Gastroesophageal sphincter (tissue), 4 donors: ENCODE measurements around the gene GJA3. TPM values are rescaled to one million over a fixed set of nuclear protein-coding genes. Genes with fewer than 3 reads are reported as not detected.

Experiments used
- ATAC-seq: fragments of 150-250 bp; one replicate; pipeline ENCODE4 v1.9.1; 2016; ENCODE audit warnings: mild to moderate bottlenecking, moderate library complexity
- H3K27ac ChIP-seq, 4 donors: fragments of 200-600 bp; sonication (generic) in 3 of 4; 1 replicate in 3 of 4; 2 replicates in 1 of 4; pipeline ENCODE4 v1.5.1; 2016 to 2019
- H3K27me3 ChIP-seq: fragments of 200-600 bp; sonication (generic); one replicate; pipeline ENCODE4 v1.5.1; 2019
- H3K36me3 ChIP-seq, 2 donors: fragments of 200-600 bp; sonication (generic); one replicate each; pipeline ENCODE4 v1.5.1; 2019; ENCODE audit warnings: control low read depth in 1 of 2
- H3K4me1 ChIP-seq, 3 donors: fragments of 200-600 bp; sonication (generic); 1 replicate in 2 of 3; 2 replicates in 1 of 3; pipeline ENCODE4 v1.5.1; 2016 to 2019; ENCODE audit warnings: control low read depth in 2 of 3
- H3K4me3 ChIP-seq, 2 donors: fragments of 200-600 bp; sonication (generic); one replicate each; pipeline ENCODE4 v1.5.1; 2019; ENCODE audit warnings: mild to moderate bottlenecking in 1 of 2, moderate library complexity in 1 of 2
- H3K9me3 ChIP-seq, 3 donors: fragments of 200-600 bp; sonication (generic); one replicate each; pipeline ENCODE4 v1.5.1; 2017 to 2019; ENCODE audit warnings: control low read depth in 2 of 3
- EP300 ChIP-seq: sonication (generic); formaldehyde crosslinking; IDR thresholded peaks from one replicate; pipeline ENCODE4 v1.6.1; 2017; ENCODE audit warnings: antibody characterized with exemption, mild to moderate bottlenecking
- POLR2A ChIP-seq, 2 donors: fragments of 450-650 bp; IDR thresholded peaks; one replicate each; pipeline ENCODE4 v1.6.1; 2017; ENCODE audit warnings: antibody characterized with exemption in 2 of 2, mild to moderate bottlenecking in 2 of 2, moderate library complexity in 1 of 2
- POLR2AphosphoS5 ChIP-seq: sonication (generic); formaldehyde crosslinking; IDR thresholded peaks from one replicate; pipeline ENCODE4 v1.6.1; 2017; ENCODE audit warnings: antibody characterized with exemption
- WGBS, 2 donors: methylation state at CpG; one replicate each; pipeline ENCODE4 v1.1.5; 2018; ENCODE audit warnings: low coverage in 1 of 2; 5-methylcytosine and 5-hydroxymethylcytosine counted together
- total RNA-seq, 4 donors: library from RNA; depleted of rRNA; stranded (reverse); fragments of >200 nt; gene quantifications; one replicate each; pipeline ENCODE4 v1.1.0, GENCODE V29; 2016
- TF ChIP-seq, protein P1 (sequence below), 4 experiments: fragments of 200-600 bp in 2 of 4; fragments of 450-650 bp in 2 of 4; sonication (generic) in 1 of 4; IDR thresholded peaks; one replicate each; pipeline ENCODE4 v1.5.1; 2017 to 2019; ENCODE audit warnings: antibody characterized with exemption in 4 of 4, mild to moderate bottlenecking in 2 of 4, moderate library complexity in 2 of 4

GJA3 gene
- total RNA-seq, 4 donors from 2014 or later = 0.04 to 0.07 TPM; not detected in 2

DNA sequence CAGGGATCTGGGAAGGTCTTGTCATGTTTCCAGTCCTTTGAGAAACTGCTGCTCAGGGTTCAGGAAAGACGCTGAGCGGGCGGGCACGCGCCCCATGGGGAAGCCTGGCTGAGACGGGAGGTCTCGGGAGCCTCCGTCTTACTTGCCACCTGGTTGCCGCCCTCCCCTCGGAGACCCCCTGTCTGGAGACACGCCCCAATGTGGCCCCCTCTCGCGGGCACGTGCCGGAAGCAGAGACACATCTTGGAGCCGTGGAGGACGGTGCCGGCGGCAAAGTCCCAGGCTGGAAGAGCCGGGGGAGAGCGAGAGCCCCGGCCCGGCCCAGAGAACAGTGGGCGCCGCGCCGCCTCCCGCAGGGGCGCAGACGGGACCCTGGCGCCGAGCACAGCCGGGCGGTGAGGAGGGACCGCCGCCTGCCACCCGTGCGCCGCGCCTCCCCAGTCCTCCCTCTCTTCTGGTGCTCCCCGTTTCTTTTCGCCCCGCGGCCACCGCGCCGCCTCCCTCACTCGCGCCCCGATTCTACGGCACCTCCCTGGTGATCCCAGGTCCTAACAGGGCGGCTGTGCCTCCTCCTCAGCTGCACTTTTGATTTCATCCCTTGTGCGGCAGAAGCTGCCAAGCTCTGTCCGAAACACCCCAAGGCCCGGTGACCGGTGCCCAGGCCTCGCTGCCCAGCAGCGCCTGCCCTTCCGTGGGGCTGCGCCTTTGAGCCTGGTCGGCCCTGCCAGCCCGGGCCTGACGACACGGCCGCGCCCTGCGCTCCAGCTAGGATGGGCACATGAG lies 16.4 kb upstream of the GJA3 start:
- H3K4me3 ChIP-seq = peak overlapping the region in 1 of 2 donors; percentile 18
- peaks cover 0 to 13% (median 0%) of the 10 kb centered on the region in 3 donors for H3K4me1 ChIP-seq
- H3K27ac ChIP-seq = no peak overlapping the region
- TF ChIP-seq EP300 (no peak), POLR2AphosphoS5 (no peak), POLR2A (IDR thresholded peaks at IDR 0.05) (no peak)
- TF ChIP-seq, protein P1, sequence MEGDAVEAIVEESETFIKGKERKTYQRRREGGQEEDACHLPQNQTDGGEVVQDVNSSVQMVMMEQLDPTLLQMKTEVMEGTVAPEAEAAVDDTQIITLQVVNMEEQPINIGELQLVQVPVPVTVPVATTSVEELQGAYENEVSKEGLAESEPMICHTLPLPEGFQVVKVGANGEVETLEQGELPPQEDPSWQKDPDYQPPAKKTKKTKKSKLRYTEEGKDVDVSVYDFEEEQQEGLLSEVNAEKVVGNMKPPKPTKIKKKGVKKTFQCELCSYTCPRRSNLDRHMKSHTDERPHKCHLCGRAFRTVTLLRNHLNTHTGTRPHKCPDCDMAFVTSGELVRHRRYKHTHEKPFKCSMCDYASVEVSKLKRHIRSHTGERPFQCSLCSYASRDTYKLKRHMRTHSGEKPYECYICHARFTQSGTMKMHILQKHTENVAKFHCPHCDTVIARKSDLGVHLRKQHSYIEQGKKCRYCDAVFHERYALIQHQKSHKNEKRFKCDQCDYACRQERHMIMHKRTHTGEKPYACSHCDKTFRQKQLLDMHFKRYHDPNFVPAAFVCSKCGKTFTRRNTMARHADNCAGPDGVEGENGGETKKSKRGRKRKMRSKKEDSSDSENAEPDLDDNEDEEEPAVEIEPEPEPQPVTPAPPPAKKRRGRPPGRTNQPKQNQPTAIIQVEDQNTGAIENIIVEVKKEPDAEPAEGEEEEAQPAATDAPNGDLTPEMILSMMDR (IDR thresholded peaks at IDR 0.05) = no peak
- no peaks in the 10 kb centered on the region for H3K9me3 ChIP-seq
- no peak for ATAC-seq
- H3K27me3 ChIP-seq = peaks cover 58% of the 10 kb centered on the region
- H3K36me3 ChIP-seq = no peaks in the 10 kb centered on the region
- WGBS, 2 donors = 83 to 90% methylated on average over 4 to 8 of the region's 67 CpGs

DNA sequence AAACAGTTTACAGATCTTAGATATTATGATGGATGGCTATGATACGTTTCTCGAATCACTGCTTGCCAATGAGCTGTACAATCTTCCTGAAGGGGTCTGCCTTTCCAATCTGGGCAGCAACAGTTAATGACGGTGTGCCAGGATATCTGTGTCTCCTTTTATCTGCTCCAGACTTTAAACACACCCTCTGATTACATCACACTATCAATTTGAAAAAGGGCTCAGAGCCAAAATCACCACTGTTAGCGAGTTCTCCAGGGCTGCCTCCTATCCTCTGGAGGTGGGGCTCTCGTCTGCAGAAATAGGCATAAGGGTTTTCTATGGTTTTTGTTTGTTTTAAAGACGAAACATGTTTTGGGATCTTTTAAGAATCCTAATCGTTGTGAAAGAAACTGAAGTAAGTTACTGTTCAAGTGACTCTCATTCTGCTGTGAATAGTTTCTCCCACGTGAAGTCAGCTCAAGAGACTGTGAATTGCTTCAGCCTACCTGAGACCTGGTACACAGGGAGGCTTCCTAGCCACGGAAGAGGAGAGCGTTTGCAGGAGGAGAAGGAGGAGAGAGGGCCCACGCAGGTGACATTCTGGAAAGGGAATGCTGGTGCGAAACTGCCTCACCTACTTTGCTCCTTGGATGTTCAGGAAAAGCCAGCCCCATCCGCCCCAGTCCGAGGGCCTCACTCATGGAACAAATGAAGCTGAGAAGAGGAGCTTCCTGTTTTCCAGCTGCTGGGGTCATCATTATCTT lies 15.2 kb upstream of the GJA3 start:
- H3K27ac ChIP-seq = peak overlapping the region in 2 of 4 donors; percentile 53 to 58
- no peaks in the 10 kb centered on the region for H3K36me3 ChIP-seq
- ATAC-seq = no peak
- no peaks in the 10 kb centered on the region for H3K9me3 ChIP-seq
- WGBS, 2 donors = 47 to 76% methylated on average over 6 to 12 of the region's 14 CpGs
- peaks cover 55% of the 10 kb centered on the region for H3K27me3 ChIP-seq
- TF ChIP-seq, protein P1 (IDR thresholded peaks at IDR 0.05) = no peak
- TF ChIP-seq EP300 = no peak
- TF ChIP-seq POLR2A (IDR thresholded peaks at IDR 0.05) = no peak
- TF ChIP-seq POLR2AphosphoS5 = no peak
- peaks cover 0 to 13% (median 0%) of the 10 kb centered on the region in 3 donors for H3K4me1 ChIP-seq
- H3K4me3 ChIP-seq = no peak overlapping the region

DNA sequence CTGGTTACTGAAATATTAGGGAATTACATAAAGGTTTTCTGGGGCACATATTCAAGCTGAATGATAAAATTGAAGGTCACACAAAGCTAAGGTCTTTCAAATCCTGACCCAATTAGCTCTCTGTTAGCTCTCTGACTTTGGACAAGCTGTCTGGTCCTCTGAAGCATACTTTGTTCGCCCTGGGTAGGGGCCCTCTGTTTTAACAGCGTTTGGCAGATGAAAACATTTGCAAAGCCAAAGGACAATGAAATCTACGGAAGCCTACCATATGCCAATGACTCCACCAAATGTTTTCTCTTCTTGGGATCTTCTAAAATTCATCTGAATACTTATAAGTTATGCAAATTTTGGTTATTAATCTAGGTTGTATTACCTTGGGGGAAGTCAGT lies 14.5 kb upstream of the GJA3 start:
- TF ChIP-seq EP300 (no peak), POLR2A (IDR thresholded peaks at IDR 0.05) (no peak), POLR2AphosphoS5 (no peak)
- TF ChIP-seq, protein P1 (IDR thresholded peaks at IDR 0.05) = no peak
- no peaks in the 10 kb centered on the region for H3K36me3 ChIP-seq
- peaks cover 52% of the 10 kb centered on the region for H3K27me3 ChIP-seq
- peaks cover 0 to 13% (median 0%) of the 10 kb centered on the region in 3 donors for H3K4me1 ChIP-seq
- WGBS, 2 donors = 72 to 74% methylated on average over 3 of the region's 3 CpGs
- no peak for ATAC-seq
- H3K4me3 ChIP-seq = no peak overlapping the region
- H3K27ac ChIP-seq = peak overlapping the region in 3 of 4 donors; percentile 53 to 63 (median 58)
- no peaks in the 10 kb centered on the region for H3K9me3 ChIP-seq

DNA sequence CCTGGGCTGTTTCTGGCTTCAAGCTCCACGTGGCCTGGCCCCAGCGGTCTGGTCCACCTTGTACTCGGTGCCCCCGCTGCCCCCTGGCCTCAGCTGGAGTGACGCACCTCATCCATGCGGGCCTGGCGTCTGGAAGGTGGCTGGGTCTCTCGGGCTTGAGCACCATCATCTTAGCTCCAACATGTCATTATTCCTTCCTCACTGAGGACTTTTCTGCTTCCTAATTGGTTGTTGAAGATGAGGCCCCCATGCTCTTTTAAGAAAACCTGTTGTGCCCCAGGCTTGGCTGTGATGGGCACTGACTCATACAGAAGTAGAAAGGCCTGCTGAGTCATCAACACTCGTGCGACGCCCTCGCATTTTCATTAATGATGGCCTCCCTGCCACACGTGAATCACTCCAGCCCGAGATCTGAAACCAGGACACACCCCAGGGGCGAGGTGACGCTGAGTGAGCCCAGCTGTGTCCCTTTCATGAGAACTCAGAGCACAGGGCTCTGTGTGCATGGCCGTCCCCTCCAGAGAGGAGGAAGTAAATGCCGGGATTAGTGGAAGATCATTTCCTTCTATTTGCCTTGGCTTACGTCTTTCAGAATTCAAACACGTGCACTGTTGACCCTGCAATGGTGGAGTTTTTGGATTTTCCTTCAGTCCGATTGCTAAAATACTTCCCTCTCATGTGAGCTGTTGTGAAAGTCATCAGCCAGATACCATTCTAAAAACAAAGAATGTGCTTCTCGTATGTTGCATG lies 14.0 kb upstream of the GJA3 start:
- 24 to 29% methylated on average over 8 to 10 of the region's 22 CpGs for WGBS, 2 donors
- Histone ChIP-seq H3K4me1 (peaks cover 0 to 13% (median 0%) of the 10 kb centered on the region in 3 donors), H3K36me3 (no peaks in the 10 kb centered on the region), H3K27ac (peak overlapping the region in 3 of 4 donors; percentile 53 to 63 (median 58)), H3K4me3 (peak overlapping the region in 1 of 2 donors; percentile 22), H3K27me3 (peaks cover 52% of the 10 kb centered on the region), H3K9me3 (no peaks in the 10 kb centered on the region)
- ATAC-seq = peak; percentile 94
- TF ChIP-seq, protein P1 (IDR thresholded peaks at IDR 0.05) = no peak
- TF ChIP-seq POLR2AphosphoS5 = peak; percentile 63
